HG03135 (cell line): ENCODE results near the gene SLC17A7.
"Not testable (repeated sequence)": the region's sequence is repeated elsewhere in the genome, so short reads cannot be mapped to it uniquely, and the experiment has no call there.

Experiments used
- ATAC-seq: cut with Tn5 transposase; IDR thresholded peaks from one replicate; pipeline ENCODE4 v1.9.1; 2021; ENCODE audit warnings: mild to moderate bottlenecking, moderate library complexity; ENCODE audit not compliant: unreplicated experiment

Gene SLC17A7

DNA sequence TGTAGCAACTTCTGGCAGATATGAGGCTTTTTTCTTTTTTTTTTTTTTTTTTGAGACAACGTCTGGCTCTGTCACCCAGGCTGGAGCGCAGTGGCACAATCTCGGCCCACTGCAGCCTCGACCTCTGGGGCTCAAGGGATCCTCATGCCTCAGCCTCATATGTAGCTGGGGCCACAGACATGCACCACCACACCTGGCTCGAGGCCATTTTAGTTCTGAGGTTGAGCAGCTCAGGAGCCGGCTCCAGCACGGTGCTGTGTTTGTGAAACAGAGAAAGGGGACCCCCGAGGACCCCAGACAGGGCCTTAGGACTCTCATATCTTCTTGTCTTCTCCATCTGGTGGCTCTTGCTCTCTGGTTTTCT is 29.3 kb upstream of the SLC17A7 start:
- no peak for ATAC-seq

DNA sequence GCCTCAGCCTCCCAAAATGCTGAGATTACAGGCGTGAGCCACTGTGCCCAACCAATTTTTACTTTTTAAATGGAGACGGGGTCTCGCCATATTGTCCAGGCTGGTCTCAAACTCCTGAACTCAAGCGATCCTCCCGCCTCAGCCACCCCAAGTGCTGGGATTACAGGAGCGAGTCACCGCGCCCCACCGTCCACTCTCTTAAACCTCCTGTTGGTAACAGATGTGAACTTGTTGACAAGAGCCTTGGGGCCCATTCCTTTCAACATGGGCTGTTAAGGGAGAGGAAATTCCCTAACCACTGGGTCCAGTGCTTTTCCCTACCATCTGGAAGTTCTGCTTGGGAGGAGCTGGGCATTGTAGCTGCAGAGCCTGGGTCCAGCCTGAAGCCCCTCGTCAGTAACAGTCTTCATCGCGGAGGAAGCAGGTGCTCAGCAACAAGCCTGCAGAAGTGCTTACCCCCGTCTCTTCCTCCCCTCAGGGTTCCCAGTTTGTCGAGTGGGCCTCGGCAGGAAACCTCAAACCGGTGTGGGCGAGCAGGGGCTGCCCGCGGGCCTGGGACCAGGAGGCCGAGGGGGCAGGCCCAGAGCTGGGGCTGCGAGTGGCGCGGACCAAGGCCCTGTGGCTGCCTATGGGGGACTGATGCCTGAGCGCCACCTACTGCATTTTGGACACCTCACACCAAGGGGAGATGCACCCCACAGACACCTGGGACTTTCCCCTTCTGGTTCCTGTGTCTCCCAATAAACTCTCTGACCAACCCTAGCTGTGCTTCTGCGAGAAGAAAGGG is 28.7 kb upstream of the SLC17A7 start:
- peak; percentile 45 for ATAC-seq

- peak; percentile 64 for ATAC-seq
These were observed 27.6 kb upstream of the SLC17A7 start for GRCh38 chr19:49468746-49469447.

DNA sequence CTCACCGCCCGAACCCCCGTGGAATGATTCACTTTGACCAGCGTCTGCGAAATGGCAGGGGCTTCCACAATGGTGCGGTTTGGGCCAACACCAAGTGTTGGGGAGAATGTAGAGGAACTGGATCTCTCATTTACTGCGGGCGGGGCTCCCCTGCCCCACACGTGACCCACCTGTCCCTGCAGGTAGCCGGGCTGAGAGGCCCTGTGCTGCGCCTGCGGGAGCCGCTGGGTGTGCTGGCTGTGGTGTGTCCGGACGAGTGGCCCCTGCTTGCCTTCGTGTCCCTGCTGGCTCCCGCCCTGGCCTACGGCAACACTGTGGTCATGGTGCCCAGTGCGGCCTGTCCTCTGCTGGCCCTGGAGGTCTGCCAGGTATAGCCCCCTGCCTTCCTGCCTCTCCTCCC is 26.9 kb upstream of the SLC17A7 start:
- ATAC-seq = no peak

DNA sequence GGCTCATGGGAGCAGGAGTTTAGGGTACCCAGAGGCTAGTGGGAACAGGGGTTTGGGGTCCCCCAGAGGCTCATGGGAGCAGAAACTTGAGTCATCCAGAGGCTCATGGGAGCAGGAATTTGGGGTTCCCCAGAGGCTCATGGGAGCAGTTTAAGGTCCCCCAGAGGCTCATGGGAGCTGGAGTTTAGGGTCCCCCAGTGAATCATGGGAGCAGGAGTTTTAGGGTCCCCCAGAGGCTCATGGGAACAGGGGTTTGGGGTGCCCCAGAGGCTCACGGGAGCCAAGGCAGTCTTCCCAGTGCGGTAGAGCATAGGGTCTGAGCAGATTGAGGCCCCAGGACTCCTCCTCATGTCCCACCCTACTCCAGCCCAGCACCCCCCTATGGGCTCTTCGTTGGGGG is 24.0 kb upstream of the SLC17A7 start:
- ATAC-seq = no peak

- no peak for ATAC-seq
These were observed 22.8 kb upstream of the SLC17A7 start for GRCh38 chr19:49463960-49464740.

GRCh38 chr19:49462492-49462891 is 21.2 kb upstream of the SLC17A7 start:
- ATAC-seq = no peak

GRCh38 chr19:49461656-49462055 is 20.3 kb upstream of the SLC17A7 start:
- ATAC-seq = no peak

GRCh38 chr19:49461130-49461529 is 19.8 kb upstream of the SLC17A7 start:
- ATAC-seq = not testable (repeated sequence)

GRCh38 chr19:49459388-49459787 is 18.1 kb upstream of the SLC17A7 start:
- no peak for ATAC-seq

DNA sequence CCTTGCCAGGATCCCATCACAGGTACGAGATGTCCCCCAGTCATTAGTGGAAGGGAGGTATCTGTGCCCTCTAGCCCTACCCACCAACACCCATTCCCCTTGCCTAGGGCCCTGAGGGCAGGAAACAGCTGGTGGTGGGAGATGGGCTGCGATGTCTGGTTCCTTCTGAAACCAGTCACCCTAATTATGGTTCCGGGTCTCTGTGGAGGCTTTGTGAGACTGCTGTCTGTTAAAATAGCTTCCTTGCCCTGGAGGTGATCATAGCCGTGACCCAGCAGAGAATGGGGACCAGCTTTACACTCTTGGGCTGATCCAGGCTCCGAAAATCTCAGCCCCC is 17.2 kb upstream of the SLC17A7 start:
- no peak for ATAC-seq

DNA sequence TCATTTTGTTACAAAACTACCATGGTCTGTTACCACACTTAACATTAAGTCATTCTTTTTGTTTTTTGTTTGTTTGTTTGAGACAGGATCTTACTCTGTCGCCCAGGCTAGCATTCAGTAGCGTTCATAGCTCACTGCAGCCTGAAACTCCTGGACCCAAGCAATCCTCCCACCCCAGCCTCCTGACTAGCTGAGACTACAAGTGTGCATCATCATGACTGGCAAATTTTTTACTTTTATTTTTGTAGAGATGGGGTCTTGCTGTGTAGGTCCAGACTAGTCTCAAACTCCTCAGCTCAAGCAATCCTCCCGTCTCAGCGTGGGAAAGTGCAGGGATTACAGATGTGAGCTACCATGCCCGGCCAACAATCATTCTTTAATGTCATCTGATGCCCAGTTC is 15.0 kb upstream of the SLC17A7 start:
- ATAC-seq = no peak

- no peak for ATAC-seq
These were observed 14.4 kb upstream of the SLC17A7 start for GRCh38 chr19:49455773-49456172.

DNA sequence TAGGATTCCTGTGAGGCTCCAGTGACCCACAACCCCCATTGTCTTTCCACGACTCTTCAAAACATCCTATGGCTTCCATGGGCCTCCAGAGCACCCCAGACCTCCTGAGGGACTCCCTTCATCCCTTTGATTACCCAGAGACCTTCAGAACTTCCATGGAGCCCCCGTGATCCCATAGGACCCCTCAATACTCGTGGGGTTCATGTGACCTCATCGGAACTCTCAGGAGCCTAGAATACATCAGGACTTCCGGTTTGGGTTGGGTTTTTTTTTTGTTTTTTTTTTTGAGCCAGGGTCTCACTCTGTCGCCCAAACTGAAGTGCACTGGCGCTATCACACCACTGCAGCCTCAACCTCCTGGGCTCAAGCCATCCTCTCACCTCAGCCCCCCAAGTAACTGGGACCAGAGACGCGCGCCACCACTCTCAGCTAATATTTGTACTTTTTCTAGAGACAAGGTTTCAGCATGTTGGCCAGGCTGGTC is 12.5 kb upstream of the SLC17A7 start:
- ATAC-seq = no peak

- ATAC-seq = peak; percentile 75
These were observed 11.9 kb upstream of the SLC17A7 start, which contains the start of gene ALDH16A1 for GRCh38 chr19:49453013-49453756. Gene ALDH16A1, plus strand, starts transcription at chr19:49453225. Its CDS starts 107 bp downstream, at chr19:49453332.

DNA sequence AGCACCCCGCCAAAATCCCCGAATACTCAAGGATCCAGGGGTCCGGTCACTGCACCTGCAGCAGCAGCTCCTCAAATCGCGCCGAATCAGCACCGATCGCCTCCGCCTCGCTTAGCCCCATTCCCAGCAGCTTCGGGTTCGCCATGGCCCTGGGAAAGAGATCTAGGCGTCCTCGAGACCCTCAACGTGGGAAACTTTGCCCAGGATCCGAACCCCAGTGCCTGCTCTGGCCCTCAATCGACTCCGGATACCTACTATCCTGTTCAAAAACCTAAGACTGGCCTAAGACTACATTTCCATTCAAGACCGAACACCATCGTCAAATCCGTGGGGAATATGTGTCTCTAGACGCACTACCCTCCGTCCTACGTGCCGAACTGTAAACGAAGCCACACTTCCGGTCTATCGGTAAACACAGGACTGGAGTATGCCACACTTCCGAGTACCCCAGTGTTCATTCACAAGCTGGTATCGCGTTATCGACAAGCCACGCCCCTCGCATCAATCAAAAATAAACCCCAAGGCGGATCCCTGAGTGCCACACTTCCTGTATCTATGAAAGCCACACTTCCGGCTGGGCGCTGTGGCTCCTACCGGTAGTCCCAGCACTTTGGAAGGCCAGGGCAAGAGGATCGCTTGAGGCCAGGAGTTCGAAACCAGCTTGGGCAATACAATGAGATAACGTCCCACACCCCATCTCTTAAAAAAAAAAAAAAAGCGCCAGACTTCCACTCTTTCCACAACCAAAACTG is 10.3 kb upstream of the SLC17A7 start, which contains the start of gene PIH1D1:
Gene PIH1D1 (minus strand): TSS at position 385 of the 752 bp plus-strand sequence. CDS start 240 bp downstream, at position 145.
- ATAC-seq = peak; percentile 61

GRCh38 chr19:49450405-49450804 is 9.1 kb upstream of the SLC17A7 start:
- ATAC-seq = no peak

DNA sequence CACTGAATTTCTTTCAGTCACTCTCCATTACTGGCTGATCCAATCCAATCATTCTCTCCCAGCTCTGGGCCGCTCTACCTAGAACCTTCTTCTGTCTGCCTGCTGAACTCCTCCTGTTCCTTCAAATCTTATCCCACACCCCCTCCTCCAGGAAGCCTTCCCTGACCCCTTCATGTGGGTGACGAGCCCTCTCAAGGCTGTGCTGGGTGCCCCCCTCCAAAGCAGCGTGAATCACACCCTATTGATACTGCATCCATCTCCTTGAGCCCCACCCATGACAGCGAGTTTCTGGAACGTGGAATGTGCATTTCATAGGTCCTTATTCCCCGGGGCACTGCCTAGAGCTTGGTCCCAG is 7.1 kb upstream of the SLC17A7 start:
- ATAC-seq = no peak

DNA sequence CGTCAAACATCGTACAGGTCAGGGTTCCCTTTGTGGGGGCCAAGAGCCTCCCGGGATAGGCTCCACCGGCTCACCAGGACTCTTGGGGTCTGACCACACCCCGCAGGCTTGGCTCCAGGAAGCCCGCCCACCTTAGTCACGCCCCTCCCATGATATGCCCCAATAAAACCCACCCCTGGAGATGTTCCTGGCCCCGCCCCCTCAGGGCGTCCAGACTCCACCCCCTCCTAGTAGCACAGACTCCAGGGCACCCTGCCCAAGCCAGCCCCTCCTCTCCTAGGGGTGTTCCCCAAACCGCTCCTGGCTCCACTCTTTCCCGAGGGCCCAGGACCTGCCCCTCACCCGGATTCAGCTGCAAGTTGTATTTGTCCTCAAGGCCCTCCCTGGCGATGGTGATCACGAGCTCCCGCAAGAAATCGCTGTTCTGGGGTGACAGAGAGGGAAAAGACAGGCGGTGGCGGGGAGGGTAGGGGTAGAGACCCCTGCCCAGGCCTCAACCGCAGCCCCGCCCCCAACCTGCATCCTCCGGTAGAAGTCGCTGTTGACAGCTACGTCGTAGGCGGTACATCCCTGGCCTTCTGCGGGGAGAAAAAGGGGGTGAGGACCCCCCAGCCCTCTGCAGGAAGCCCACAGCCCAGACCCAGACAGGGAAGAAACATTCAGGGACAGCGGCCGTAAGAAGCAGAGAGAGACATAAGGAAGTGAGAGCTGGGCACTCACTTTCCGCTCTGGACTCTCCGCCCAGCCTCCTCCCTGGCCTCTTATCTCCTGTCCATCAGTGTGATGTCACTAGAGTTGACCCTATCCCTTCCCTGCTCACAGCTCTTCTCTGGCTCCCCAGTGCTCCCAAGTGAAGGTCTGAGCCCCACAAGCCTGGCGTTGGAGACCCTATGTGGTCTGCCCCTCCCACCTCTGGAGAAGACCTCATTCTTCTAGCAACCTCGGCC is 6.4 kb upstream of the SLC17A7 start:
- ATAC-seq = no peak
